Measurements from ENCODE around the gene VASH2.

DNA sequence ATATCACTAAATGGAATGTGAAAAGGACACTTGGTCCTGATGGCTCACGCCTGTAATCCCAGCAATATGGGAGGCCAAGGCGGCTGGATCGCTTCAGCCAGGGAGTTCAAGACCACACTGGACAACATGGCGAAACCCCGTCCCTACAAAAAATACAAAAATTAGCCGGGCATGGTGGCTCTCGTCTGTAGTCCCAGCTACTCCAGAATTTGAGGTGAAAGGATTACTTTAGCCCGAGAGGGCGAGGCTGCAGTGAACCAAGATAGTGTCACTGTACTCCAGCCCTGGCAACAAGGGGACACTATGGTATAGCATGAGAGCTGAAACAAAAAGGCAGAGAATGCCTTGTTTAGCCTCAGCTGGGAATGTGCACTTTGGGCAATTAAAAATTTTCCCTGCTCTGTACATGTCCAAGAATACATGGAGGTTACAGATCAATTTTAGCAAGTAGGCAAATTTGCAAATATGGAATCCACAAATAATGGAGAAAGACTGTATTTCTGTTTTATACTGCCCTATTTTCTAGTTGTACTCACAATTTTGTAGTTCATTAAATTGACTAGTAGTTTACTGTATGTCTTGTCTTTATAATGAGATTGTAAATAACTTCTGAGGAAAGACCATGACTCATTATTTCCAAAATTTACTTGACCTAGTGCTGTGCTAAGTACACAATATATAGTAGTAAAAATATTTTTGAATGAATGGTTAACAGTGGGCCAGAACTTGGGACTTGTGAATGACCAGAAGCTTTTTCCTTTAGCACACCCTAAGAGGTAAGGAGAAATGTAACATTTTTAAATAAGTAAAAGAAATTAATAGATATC lies 67.3 kb downstream of the VASH2 start:
- TF ChIP-seq EZH2phosphoT487 (IDR thresholded peaks at IDR 0.05; ENCODE audit: insufficient read depth, low read depth) (no peak), EZH2 (IDR thresholded peaks at IDR 0.05; ENCODE audit: insufficient read depth, poor library complexity, severe bottlenecking) (no peak)

All from GM23248 (cell line).